ENCODE data around the gene MAML3. TPM values are rescaled to one million over a fixed set of nuclear protein-coding genes. Genes with fewer than 3 reads are reported as not detected.

The MAML3 gene
- total and polyA plus RNA-seq, 10 donors, result 0.63 to 18.4 (median 12.7) TPM

DNA sequence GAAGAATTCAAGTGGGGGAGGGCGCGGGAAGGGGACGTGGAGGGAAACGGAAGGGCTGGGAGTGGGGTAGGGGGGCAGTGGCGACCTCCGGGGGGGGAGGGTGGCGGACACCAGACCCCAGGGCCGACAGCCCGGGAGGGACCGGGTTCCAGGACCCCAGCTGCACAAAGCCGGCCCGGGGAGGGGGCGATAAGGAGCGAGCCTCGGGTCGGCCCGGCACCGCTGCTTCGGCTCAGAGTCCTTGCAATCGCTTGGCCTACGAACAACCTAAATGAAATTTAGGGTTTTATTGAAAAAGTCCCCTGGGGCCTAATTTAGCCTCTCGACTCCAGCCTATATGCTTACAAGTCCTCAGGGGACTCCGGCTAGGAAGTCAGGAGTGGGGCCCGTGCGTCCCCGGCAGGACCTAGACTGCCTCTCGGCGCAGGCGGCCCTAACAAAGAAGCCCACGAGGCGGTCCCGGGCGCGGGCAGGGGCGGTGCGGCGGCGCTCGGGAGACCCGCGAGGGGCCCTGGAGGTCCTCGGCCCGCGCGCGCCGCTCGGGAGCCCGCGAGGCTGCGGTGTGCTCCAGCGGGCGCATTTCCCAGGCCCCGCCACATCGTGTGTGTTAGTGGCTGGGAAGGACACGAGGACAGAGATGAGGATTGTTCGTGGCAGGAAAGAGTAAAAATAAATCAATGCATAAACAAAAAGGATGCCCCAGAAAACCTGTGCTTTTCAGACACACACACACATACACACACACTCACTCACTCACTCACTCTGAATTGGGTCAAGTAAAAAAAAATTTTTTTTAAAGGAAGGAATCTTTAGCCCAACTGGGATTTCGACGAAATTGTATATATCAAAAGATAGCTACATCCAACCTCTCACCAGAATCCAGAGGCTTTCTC, 418.4 kb downstream of the MAML3 start:
- DNase-seq, result peak; percentile 84
- intact Hi-C loops (cut with DNase I; ENCODE audit: low total_unique reads), result loop anchor here (5.0 to 10.0 kb wide), 3 partner anchors 277 to 517 kb away; partner anchors contain the start of gene MAML3
- H3K27me3 ChIP-seq (replicated peaks in 1 of 7), result peaks cover 0 to 40% (median 7%) of the 10 kb centered on the region in 7 donors
- peak overlapping the region; percentile 31 to 73 (median 48) for H3K4me3 ChIP-seq
- H3K36me3 ChIP-seq, result peaks cover 0 to 1% (median 0%) of the 10 kb centered on the region in 6 donors
- H3K27ac ChIP-seq, result peak overlapping the region in 7 of 8 donors; percentile 62 to 86 (median 80)
- 7 to 12% (median 8%) methylated on average over 45 to 59 of the region's 59 CpGs for WGBS, 5 donors
- no peak for TF ChIP-seq CTCF (IDR thresholded peaks at IDR 0.05 in 8 of 11, conservative IDR thresholded peaks at IDR 0.05 in 3 of 11)
- TF ChIP-seq POLR2AphosphoS5 (IDR thresholded peaks at IDR 0.05), result no peak
- no peak for TF ChIP-seq POLR2A (IDR thresholded peaks at IDR 0.05)
- no peaks in the 10 kb centered on the region for H3K9me3 ChIP-seq
- H3K4me1 ChIP-seq, result peaks cover 7 to 67% (median 43%) of the 10 kb centered on the region in 6 donors

- intact Hi-C loops (cut with DNase I; ENCODE audit: low total_unique reads), result loop anchor here (5.0 to 10.0 kb wide), 3 partner anchors 277 to 517 kb away; partner anchors contain the start of gene MAML3
- TF ChIP-seq POLR2A (IDR thresholded peaks at IDR 0.05), result no peak
- TF ChIP-seq POLR2AphosphoS5 (IDR thresholded peaks at IDR 0.05), result peak; percentile 60 to 81 (median 76)
- peak; percentile 25 to 90 (median 81) for TF ChIP-seq CTCF (IDR thresholded peaks at IDR 0.05 in 8 of 11, conservative IDR thresholded peaks at IDR 0.05 in 3 of 11)
- peak overlapping the region; percentile 10 to 86 (median 79) for H3K27ac ChIP-seq
- DNase-seq, result peak; percentile 95
- peaks cover 6 to 60% (median 38%) of the 10 kb centered on the region in 6 donors for H3K4me1 ChIP-seq
- peaks cover 0 to 40% (median 7%) of the 10 kb centered on the region in 7 donors for H3K27me3 ChIP-seq (replicated peaks in 1 of 7)
- H3K36me3 ChIP-seq, result peaks cover 0 to 8% (median 0%) of the 10 kb centered on the region in 6 donors
- H3K9me3 ChIP-seq, result no peaks in the 10 kb centered on the region
- WGBS, 5 donors, result 0 to 2% (median 1%) methylated on average over 5 to 42 of the region's 42 CpGs
- H3K4me3 ChIP-seq, result peak overlapping the region; percentile 31 to 73 (median 48)
Measured at GRCh38 chr4:139734875-139735380, 419.1 kb downstream of the MAML3 start.

GRCh38 chr4:139734201-139734874, 419.6 kb downstream of the MAML3 start:
- Histone ChIP-seq H3K4me1 (peaks cover 6 to 54% (median 36%) of the 10 kb centered on the region in 6 donors), H3K4me3 (peak overlapping the region; percentile 31 to 73 (median 48)), H3K27me3 (replicated peaks in 1 of 7) (peaks cover 0 to 40% (median 7%) of the 10 kb centered on the region in 7 donors), H3K36me3 (peaks cover 0 to 14% (median 0%) of the 10 kb centered on the region in 6 donors), H3K27ac (peak overlapping the region; percentile 10 to 86 (median 79)), H3K9me3 (no peaks in the 10 kb centered on the region)
- 13 to 28% (median 17%) methylated on average over 9 to 14 of the region's 14 CpGs for WGBS, 5 donors
- TF ChIP-seq POLR2AphosphoS5 (IDR thresholded peaks at IDR 0.05) (no peak), CTCF (IDR thresholded peaks at IDR 0.05 in 8 of 11, conservative IDR thresholded peaks at IDR 0.05 in 3 of 11) (no peak), POLR2A (IDR thresholded peaks at IDR 0.05) (no peak)
- DNase-seq, result no peak
- intact Hi-C loops (cut with DNase I; ENCODE audit: low total_unique reads), result loop anchor here (10.0 kb wide), 1 partner anchor 420 kb away; the partner anchor contains the start of gene MAML3

Measured in spleen (tissue), 11 donors.